DND-41 (cell line): Measurements from ENCODE around the gene EEF1G.

Source experiments
- EZH2 ChIP-seq: IDR thresholded peaks from 3 replicates; pipeline ENCODE4 v1.6.1; 2012; ENCODE audit warnings: borderline replicate concordance, low read depth, mild to moderate bottlenecking, moderate library complexity, low read length, inconsistent platforms; ENCODE audit not compliant: severe bottlenecking
- TF ChIP-seq, protein P1 (sequence below): IDR thresholded peaks from 2 replicates; pipeline ENCODE4 v1.5.1; 2012; ENCODE audit warnings: borderline replicate concordance, low read length, moderate library complexity, mild to moderate bottlenecking; ENCODE audit not compliant: poor library complexity, severe bottlenecking; ENCODE audit errors: extremely low read depth

DNA sequence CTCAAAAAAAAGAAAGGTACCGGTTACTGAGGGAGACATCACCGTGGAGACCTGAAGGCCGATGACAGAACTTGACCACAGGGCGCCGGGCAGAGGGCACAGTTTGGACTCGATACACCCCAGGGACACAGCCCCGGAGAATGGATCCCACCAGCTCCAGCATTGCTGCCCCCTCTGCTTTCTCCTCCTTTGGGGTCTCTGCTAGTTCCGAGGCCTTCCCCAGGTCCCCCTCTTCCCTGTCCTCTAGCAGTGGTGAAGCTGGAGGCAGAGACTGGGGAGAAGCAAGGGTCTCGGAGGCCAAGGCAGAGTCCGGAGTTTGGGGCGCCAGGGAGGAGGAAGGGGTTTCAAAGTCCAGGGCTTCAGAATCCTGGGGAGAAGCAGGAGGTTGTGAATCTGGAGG lies 4.8 kb upstream of the EEF1G start:
- no peak for TF ChIP-seq EZH2
- TF ChIP-seq, protein P1, sequence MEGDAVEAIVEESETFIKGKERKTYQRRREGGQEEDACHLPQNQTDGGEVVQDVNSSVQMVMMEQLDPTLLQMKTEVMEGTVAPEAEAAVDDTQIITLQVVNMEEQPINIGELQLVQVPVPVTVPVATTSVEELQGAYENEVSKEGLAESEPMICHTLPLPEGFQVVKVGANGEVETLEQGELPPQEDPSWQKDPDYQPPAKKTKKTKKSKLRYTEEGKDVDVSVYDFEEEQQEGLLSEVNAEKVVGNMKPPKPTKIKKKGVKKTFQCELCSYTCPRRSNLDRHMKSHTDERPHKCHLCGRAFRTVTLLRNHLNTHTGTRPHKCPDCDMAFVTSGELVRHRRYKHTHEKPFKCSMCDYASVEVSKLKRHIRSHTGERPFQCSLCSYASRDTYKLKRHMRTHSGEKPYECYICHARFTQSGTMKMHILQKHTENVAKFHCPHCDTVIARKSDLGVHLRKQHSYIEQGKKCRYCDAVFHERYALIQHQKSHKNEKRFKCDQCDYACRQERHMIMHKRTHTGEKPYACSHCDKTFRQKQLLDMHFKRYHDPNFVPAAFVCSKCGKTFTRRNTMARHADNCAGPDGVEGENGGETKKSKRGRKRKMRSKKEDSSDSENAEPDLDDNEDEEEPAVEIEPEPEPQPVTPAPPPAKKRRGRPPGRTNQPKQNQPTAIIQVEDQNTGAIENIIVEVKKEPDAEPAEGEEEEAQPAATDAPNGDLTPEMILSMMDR = no peak
